Measurements from ENCODE around the gene GAB2.

DNA sequence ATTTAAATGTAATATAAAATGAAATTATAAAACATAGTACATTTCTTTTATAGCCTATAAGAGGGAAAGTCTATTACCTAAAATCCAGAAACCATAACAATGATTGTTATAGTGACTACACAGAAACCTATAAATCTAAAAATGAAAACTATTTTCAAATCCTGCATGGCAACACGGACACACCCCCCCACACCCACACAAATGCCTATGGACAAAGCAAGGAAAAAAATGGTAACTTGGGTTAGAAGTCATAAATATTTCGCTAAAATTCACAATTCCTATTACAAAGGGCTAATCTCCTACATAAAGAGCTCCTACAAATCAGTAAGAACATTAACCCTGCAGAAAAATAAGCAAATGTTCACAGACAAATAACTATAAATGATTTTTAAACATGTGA, 56.4 kb downstream of the GAB2 start:
- TF ChIP-seq, protein P1, sequence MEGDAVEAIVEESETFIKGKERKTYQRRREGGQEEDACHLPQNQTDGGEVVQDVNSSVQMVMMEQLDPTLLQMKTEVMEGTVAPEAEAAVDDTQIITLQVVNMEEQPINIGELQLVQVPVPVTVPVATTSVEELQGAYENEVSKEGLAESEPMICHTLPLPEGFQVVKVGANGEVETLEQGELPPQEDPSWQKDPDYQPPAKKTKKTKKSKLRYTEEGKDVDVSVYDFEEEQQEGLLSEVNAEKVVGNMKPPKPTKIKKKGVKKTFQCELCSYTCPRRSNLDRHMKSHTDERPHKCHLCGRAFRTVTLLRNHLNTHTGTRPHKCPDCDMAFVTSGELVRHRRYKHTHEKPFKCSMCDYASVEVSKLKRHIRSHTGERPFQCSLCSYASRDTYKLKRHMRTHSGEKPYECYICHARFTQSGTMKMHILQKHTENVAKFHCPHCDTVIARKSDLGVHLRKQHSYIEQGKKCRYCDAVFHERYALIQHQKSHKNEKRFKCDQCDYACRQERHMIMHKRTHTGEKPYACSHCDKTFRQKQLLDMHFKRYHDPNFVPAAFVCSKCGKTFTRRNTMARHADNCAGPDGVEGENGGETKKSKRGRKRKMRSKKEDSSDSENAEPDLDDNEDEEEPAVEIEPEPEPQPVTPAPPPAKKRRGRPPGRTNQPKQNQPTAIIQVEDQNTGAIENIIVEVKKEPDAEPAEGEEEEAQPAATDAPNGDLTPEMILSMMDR (IDR thresholded peaks at IDR 0.05) = no peak
- TF ChIP-seq POLR2A (IDR thresholded peaks at IDR 0.05) = no peak
